Right ventricle myocardium superior (tissue), 1 donor: ENCODE measurements around the gene MYL4. TPM values are rescaled to one million over a fixed set of nuclear protein-coding genes. Genes with fewer than 3 reads are reported as not detected.
"Not testable (repeated sequence)": the region's sequence is repeated elsewhere in the genome, so short reads cannot be mapped to it uniquely, and the experiment has no call there.

ENCODE experiments used
- ATAC-seq: fragments of 200-7000 bp; cut with Tn5 transposase; one replicate; pipeline ENCODE4 v1.9.1; 2020; ENCODE audit warnings: mild to moderate bottlenecking; ENCODE audit not compliant: poor library complexity
- DNase-seq: peaks from one replicate; pipeline ENCODE4 v3.0.0-alpha.2; 2020
- intact Hi-C: fragments of 100-400 bp; cut with DNase I; formaldehyde crosslinking; loops from one replicate; pipeline ENCODE4 v1.11.2; 2022
- total RNA-seq: library from RNA; stranded (reverse); fragmentation: NEBNext Ultra II Directional; extraction: Animal tissue kit (Norgen Biotek cat#: 25700); gene quantifications from one replicate; pipeline ENCODE4 v1.2.1, GENCODE V29; 2021
- donor health status: DM: no; HTN: yes; CAD: no; lungs with severe emphysema.

The MYL4 gene
- total RNA-seq, 1 donor from 2014 or later, result 219 TPM

DNA sequence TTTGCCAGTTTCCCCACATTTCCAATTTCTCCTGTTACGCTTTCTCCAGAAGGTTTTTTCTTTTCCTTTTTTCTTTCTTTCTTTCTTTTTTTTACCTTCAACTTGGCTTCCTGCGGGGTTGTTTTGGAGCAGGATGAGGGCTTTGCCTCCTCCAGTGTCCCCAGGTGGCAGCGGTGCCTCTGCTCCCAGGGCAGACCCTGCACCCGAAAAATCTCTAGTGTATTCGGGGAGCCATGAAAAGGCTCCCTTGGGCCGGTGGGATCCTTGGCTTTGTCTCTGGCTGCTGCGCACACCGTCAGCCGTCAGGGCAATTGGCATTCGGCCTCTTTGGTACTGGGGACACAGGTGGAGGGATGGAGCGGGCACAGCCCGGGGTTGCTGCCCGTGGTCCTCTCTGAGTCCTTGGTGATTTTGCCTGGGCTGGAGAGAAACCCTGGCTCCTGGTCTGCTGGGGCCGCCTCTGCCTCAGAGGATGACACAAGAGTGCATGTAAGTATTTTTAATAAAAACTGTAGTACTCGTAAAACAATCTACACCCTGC, 45.3 kb downstream of the MYL4 start:
- ATAC-seq, result no peak
- intact Hi-C loops, result no loop called here
- no peak for DNase-seq

DNA sequence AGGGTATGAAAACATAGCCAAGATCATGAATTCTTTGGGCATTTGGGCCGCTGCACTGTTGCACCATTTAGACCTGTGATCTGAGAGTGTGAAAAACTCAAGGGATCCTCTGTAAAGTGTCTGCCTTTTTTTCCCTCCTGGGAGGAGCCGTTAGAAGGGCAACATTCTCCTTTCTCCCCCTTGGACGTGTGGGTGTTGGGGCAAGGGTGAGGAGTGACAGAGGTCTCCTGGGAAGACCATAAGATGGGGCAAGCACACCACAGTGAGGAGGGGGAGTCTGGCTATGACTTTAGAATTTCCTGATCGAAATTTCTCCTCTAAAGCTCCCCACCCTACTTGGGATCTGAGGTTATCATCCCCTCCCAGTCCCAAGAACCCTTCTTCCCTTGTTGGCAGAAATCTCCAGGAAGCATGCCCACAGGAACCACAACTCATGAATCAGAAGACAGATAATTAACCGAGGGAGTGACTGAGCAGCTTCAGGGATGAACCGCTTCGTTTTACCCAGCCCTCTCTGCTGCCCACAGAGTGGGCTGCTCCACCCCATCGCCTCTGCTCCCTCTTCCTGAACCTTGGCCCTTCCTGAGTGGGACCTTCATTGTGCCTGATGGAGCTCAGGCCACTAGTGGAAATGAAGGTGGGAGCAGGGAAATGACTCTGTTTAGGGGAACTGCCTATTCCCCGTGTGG, 48.6 kb downstream of the MYL4 start:
- DNase-seq, result no peak
- ATAC-seq, result no peak
- intact Hi-C loops, result no loop called here

DNA sequence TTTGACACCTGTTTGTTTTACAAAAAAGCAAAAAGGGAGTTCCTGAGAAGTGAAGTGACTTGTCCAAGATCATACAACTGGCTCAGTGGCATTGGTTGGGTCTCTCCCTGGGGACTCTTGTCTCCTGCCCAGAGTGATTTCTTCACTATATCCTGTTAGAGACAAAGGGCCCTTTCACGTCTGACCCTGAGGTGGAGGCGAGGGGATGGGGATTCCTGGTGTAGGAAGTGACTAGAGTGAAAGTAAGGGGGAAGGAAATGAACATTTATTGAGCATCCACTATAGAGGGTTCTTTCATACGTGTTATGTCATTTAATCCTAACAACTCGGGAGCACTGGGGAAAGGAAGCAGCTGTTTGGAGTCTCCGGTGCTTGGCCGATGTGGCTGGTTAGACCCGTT, 53.4 kb downstream of the MYL4 start:
- no peak for DNase-seq
- intact Hi-C loops, result no loop called here
- ATAC-seq, result no peak

DNA sequence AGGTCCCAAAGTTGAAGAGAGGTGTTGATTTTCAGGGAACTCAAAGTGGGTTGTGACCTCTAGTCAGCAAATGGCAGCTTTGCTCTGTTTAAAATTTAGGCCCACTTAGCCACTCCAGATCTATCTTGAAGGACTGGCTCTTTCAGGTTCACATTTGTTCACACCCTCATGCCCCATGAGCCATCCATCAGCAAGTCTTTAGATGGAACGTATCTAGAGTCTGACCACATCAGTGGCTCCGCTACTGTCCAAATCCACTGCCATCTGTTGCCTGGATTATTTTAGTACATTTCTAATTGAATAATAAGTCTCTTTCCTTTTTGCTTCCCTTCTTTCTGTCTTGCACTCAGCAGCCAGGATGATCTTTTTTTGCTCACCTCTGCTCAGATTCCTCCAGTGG, 55.0 kb downstream of the MYL4 start:
- no peak for DNase-seq
- intact Hi-C loops, result no loop called here
- ATAC-seq, result no peak

DNA sequence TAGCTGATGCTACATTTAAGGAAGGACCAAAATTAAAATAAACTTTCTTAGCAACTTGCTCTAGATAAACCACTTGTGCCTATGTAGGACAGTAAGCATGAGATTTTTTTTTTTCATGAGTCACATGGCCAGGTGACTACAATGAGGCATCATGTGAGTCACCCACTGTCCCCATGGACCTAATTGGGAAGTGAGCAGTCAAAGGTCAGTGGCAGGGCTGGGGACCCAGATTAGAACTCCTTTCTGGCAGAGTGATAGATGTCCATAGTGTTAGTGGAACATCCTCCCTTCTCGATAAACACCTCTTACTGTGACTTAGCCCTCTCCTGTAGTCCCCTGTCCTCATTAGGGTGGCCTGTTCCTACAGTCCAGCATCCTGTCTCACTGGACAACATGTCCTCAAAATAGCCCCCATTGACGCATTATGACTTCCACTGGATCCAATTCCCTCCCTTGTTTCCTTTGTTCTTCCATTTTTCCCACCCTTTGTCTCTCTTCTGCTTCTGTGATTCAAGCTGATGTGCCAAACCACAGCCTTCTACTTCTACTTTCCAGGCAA, 56.9 kb downstream of the MYL4 start:
- no peak for ATAC-seq
- intact Hi-C loops, result no loop called here
- DNase-seq, result no peak

DNA sequence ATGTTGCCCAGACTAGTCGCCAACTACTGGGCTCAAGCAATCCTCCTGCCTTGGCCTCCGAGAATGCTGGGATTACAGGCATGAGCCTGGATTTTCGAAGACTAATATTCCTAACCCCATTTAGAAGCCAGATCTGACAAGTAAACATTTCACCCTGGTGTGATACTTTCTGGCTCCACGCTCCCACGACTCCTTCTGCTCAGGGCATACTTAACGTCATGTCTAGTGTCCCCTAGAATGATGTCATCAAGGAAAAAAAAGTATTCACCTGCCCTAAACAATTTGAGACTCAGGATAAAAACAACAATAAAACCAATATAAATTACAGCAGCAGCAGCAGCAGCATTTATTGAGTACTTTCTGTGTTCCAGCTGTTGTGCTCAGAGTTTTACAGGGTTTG, 57.6 kb downstream of the MYL4 start:
- ATAC-seq (no peak), DNase-seq (no peak)
- intact Hi-C loops, result no loop called here

DNA sequence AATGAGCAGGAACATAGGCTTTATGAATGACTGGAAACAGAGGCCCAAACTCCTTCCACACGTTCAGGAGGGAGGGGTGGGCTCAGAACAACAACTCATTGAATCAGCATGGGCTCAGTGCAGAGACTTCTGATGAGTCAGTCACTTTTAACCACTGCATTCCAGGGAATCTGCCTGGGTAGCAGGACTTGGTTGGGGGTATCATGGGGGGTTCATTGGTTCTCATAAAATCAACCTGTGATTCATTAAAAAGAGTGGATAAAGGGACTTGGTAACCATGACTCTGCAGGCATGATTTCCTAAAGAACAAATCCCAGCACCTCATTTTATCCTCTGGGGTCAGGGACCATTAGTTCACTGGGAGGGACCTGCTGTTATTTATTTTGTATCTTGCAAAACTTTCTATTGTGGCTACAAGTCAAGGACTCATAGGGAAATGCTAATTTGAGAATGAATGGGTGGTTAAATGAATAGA, 58.2 kb downstream of the MYL4 start:
- ATAC-seq (no peak), DNase-seq (no peak)
- intact Hi-C loops, result no loop called here

DNA sequence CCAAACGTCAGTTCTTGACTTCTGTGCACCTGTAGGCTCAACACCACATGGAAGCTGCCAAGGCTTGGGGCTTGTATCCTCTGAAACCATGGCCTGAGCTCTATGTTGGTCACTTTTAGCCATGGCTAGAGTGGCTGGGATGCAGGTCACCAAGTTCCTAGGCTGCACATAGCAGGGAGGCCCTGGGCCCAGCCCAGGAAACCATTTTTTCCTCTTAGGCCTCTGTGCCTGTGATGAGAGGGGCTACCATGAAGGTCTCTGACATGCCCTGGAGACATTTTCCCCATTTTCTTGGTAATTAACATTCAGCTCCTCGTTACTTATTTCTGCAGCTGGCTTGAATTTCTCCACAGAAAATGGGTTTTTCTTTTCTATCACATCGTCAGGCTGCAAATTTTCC, 59.8 kb downstream of the MYL4 start:
- ATAC-seq, intact Hi-C loops, DNase-seq: not testable (repeated sequence)

DNA sequence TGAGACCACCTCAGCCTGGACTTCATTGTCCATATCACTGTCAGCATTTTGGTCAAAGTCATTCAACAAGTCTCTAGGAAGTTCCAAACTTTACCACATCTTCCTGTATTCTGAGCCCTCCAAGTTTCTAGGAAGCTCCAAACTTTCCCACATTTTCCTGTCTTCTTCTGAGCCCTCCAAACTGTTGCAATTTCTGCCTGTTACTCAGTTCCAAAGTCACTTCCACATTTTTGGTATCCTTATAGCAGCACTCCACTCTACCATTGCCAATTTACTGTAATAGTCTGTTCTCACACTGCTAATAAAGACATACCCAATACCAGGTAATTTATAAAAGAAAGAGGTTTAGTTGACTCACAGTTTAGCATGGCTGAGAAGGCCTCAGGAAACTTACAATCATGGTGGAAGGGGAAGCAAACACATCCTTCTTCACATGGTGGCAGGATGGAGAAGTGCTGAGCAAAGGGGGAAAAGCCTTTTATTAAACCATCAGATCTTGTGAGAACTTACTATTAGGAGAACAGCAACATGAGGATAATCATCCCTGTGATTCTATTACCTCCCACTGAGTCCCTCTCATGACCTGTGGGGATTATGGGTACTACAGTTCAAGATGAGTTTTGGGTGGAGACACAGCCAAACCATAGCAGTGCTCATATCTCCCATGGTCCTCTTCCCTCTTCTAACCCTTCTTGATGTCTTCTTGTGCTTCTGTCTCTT, 60.6 kb downstream of the MYL4 start:
- intact Hi-C loops, ATAC-seq, DNase-seq: not testable (repeated sequence)

DNA sequence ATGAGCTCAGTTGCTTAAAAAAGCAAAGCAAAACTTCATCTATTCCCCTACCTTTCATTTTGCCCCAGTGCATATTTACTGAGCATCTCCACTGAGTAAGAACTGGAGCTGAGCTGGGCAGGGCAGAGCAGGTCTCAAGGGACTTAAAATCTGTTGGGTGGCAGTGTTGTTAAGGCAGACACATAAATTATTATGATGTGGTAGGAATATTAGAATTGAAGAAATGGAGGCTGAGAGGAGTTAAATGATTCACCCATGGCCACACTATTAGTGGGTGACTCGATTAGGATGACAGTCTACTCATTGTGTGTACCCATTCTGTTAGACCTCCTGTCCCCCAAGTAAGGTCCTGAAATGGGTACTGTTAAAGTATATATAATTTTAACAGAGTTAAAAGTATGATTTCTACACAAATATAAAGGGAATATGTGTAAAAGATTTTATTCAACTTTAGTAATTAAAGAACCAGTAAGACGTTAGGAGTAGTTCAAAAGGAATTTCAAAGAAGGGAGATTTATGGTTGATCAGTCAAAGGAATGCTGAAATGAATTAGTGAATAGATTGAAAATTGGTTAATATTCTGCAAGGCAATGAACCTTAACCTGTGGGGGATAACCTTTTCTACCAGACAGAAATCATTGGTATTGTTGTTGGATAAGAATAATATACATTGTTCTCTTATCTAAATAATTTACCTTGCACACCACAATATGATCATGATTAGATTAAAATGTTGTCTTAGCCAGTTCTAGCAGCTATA, 62.0 kb downstream of the MYL4 start:
- no peak for DNase-seq
- no peak for ATAC-seq
- intact Hi-C loops, result no loop called here

DNA sequence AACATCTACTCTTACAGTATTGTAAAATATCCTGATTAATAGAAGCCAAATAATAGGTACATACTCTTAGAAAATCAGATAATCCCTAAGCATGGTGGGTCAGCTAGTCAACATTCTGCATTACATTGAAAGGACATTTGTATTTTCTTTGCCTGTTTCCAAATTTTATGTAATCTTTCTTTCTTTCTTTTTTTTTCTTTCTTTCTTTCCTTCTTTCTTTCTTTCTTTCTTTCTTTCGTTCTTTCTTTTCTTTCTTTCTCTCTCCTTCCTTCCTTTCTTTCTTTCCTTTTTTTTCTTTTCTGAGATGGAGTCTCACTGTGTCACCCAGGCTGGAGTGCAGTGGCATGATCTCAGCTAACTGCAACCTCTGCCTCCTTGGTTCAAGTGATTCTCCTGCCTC, 63.3 kb downstream of the MYL4 start:
- no peak for DNase-seq
- intact Hi-C loops, result no loop called here

DNA sequence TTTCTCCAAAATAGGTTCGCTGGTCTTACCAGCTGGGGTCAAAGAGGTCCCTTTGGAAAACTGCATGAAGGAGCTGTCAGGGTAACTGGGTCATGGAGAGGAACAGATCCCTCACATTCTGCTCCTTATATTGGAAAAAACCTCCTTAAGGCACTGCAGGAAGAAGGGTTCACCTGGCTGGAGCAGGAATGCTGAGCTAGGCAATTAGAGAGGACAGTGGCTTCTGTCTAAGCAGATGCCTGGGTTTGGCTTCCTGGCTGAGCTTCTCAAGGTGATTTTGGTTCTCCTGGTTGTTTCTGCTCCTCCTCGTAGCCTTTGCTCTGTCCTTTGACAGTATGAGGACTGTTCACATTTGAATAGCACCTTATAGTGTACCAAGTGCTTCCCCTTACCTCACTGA, 64.1 kb downstream of the MYL4 start:
- intact Hi-C loops, result no loop called here

More for the DNA sequence above, 63.3 kb downstream of the MYL4 start:
- ATAC-seq, result no peak

More for the DNA sequence above, 64.1 kb downstream of the MYL4 start:
- no peak for ATAC-seq
- DNase-seq, result no peak

Other genes starting within 250 kb of the MYL4 start
- not detected for gene RPRML, start 230.1 kb upstream of the MYL4 start, total RNA-seq
- 69.4 TPM for gene CDC27, start 20.1 kb upstream of the MYL4 start, total RNA-seq
- 2.7 TPM for gene ITGB3, start 44.5 kb downstream of the MYL4 start, total RNA-seq
- gene EFCAB13, start 114.6 kb downstream of the MYL4 start, total RNA-seq, result 3.0 TPM